PC-9 (cell line): ENCODE measurements around the gene CTSH. TPM values are rescaled to one million over a fixed set of nuclear protein-coding genes. Genes with fewer than 3 reads are reported as not detected.

Source experiments
- BruUV-seq: library from RNA; stranded (reverse); fragments of 400-500 nt; replicated peaks from 2 replicates; lab custom pipeline; 2021; lab: Mats Ljungman, UMichigan
- CTCF ChIA-PET: fragments of 300-600 bp; sonication (Branson Sonifier 250); formaldehyde crosslinking; loops from one replicate; lab custom pipeline; 2022; ENCODE audit warnings: antibody characterized with exemption; lab: Charles Lee
- POLR2A ChIA-PET: fragments of 300-600 bp; sonication (Branson Sonifier 250); formaldehyde crosslinking; loops from one replicate; lab custom pipeline; 2022; ENCODE audit warnings: antibody characterized with exemption; ENCODE audit not compliant: unreplicated experiment; lab: Charles Lee
- DNase-seq, 2 experiments: peaks; one replicate each; pipeline versions ENCODE4 v3.0.0 to v3.0.0-alpha.2; 2015 to 2022; ENCODE audit warnings: mixed read lengths in 1 of 2
- H2AFZ ChIP-seq: fragments of 200-600 bp; sonication (generic); 2 replicates; pipeline ENCODE4 v1.8.1; 2017; ENCODE audit warnings: antibody characterized with exemption
- H3F3A ChIP-seq: fragments of 200-600 bp; sonication (generic); 2 replicates; pipeline ENCODE4 v1.8.1; 2017; ENCODE audit warnings: antibody characterized with exemption, mild to moderate bottlenecking, low read depth; ENCODE audit not compliant: insufficient read depth
- H3K27ac ChIP-seq: fragments of 200-600 bp; sonication (generic); 2 replicates; pipeline ENCODE4 v1.6.1; 2016; ENCODE audit warnings: mixed run types
- H3K27me3 ChIP-seq: fragments of 200-600 bp; sonication (generic); 2 replicates; pipeline ENCODE4 v1.6.1; 2016; ENCODE audit warnings: low read depth, mixed run types; ENCODE audit not compliant: insufficient read depth
- H3K36me3 ChIP-seq: fragments of 200-600 bp; sonication (generic); 2 replicates; pipeline ENCODE4 v1.6.1; 2016; ENCODE audit warnings: low read depth, mixed run types
- H3K4me1 ChIP-seq: fragments of 200-600 bp; sonication (generic); replicated peaks from 2 replicates; pipeline ENCODE4 v1.6.1; 2016; ENCODE audit warnings: mixed run types; ENCODE audit not compliant: insufficient read depth
- H3K4me2 ChIP-seq: fragments of 200-600 bp; sonication (generic); 2 replicates; pipeline ENCODE4 v1.6.1; 2017; ENCODE audit warnings: mixed run types
- H3K4me3 ChIP-seq: fragments of 200-600 bp; sonication (generic); 2 replicates; pipeline ENCODE4 v1.6.1; 2016; ENCODE audit warnings: mixed run types
- H3K79me2 ChIP-seq: fragments of 200-600 bp; sonication (generic); 2 replicates; pipeline ENCODE4 v1.6.1; 2017; ENCODE audit warnings: low read depth, mixed run types
- H3K9me2 ChIP-seq: fragments of 200-600 bp; sonication (generic); 2 replicates; pipeline ENCODE4 v1.8.1; 2017; ENCODE audit warnings: mild to moderate bottlenecking; ENCODE audit not compliant: insufficient read depth
- H3K9me3 ChIP-seq: fragments of 200-600 bp; sonication (generic); 2 replicates; pipeline ENCODE4 v1.8.1; 2016; ENCODE audit warnings: low read depth; ENCODE audit not compliant: insufficient read depth
- H4K20me1 ChIP-seq: fragments of 200-600 bp; sonication (generic); 2 replicates; pipeline ENCODE4 v1.8.1; 2017; ENCODE audit not compliant: insufficient read depth
- CTCF ChIP-seq: fragments of 200-600 bp; sonication (generic); conservative IDR thresholded peaks from 2 replicates; pipeline ENCODE4 v1.6.1; 2017; ENCODE audit warnings: mixed run types, antibody characterized with exemption, mild to moderate bottlenecking, moderate library complexity
- EZH2 ChIP-seq: fragments of 200-600 bp; sonication (generic); IDR thresholded peaks from 2 replicates; pipeline ENCODE4 v1.8.0; 2017; ENCODE audit warnings: antibody characterized with exemption, low read depth
- intact Hi-C: fragments of 100-400 bp; cut with micrococcal nuclease; formaldehyde crosslinking; loops from one replicate; pipeline ENCODE4 v1.10.0; 2022; ENCODE audit not compliant: unreplicated experiment
- total RNA-seq: library from RNA; stranded (reverse); gene quantifications from 2 replicates; pipeline ENCODE4 v1.2.3, GENCODE V29; 2021

CTSH gene
- total RNA-seq, 1 experiment from 2014 or later: 101 TPM

GRCh38 chr15:78938658-78939488, 6.0 kb downstream of the CTSH start:
- no peak overlapping the region for H3K4me3 ChIP-seq
- intact Hi-C loops: no loop called here
- no peak overlapping the region for H3K27ac ChIP-seq
- H2AFZ ChIP-seq: no peak overlapping the region
- no peaks in the 10 kb centered on the region for H3K9me3 ChIP-seq
- peaks cover 18% of the 10 kb centered on the region for H3K79me2 ChIP-seq
- ChIA-PET POLR2A (no interaction called here), CTCF (no interaction called here)
- H3K27me3 ChIP-seq: no peaks in the 10 kb centered on the region
- no peak overlapping the region for H3K4me2 ChIP-seq
- no TSS peak for BruUV-seq
- peaks cover 3% of the 10 kb centered on the region; the same call in 1 of the 2 replicates for H3F3A ChIP-seq
- TF ChIP-seq CTCF: no peak
- TF ChIP-seq EZH2: no peak
- DNase-seq: no peak
- 0 out of 2 replicates have a peak, but pooled peaks cover 4% of the 10 kb centered on the region for H3K36me3 ChIP-seq
- no peaks in the 10 kb centered on the region for H4K20me1 ChIP-seq
- peaks cover 10% of the 10 kb centered on the region for H3K4me1 ChIP-seq
- no peaks in the 10 kb centered on the region for H3K9me2 ChIP-seq

GRCh38 chr15:78937132-78937739, 7.6 kb downstream of the CTSH start:
- POLR2A ChIA-PET: no interaction called here
- no peaks in the 10 kb centered on the region for H4K20me1 ChIP-seq
- no peak overlapping the region for H3K27ac ChIP-seq
- H3K27me3 ChIP-seq: no peaks in the 10 kb centered on the region
- BruUV-seq: no TSS peak
- no peak for DNase-seq
- CTCF ChIA-PET: no interaction called here
- no peak for TF ChIP-seq CTCF
- TF ChIP-seq EZH2: no peak
- no peak overlapping the region for H3K4me3 ChIP-seq
- intact Hi-C loops: no loop called here
- H3K9me2 ChIP-seq: no peaks in the 10 kb centered on the region
- 0 out of 2 replicates have a peak, but pooled peaks cover 3% of the 10 kb centered on the region for H3K79me2 ChIP-seq
- H3K9me3 ChIP-seq: no peaks in the 10 kb centered on the region
- 0 out of 2 replicates have a peak, but pooled peaks cover 6% of the 10 kb centered on the region for H3F3A ChIP-seq
- no peaks in the 10 kb centered on the region for H3K4me1 ChIP-seq
- H3K4me2 ChIP-seq: no peak overlapping the region
- no peak overlapping the region for H2AFZ ChIP-seq
- H3K36me3 ChIP-seq: 0 out of 2 replicates have a peak, but pooled peaks cover 4% of the 10 kb centered on the region

GRCh38 chr15:78934655-78935023, 10.2 kb downstream of the CTSH start:
- no TSS peak for BruUV-seq
- Histone ChIP-seq H3K79me2 (no peaks in the 10 kb centered on the region), H3K4me3 (no peak overlapping the region), H3K27me3 (no peaks in the 10 kb centered on the region), H3K36me3 (0 out of 2 replicates have a peak, but pooled peaks cover 4% of the 10 kb centered on the region), H2AFZ (no peak overlapping the region), H3K9me2 (no peaks in the 10 kb centered on the region), H3K4me2 (no peak overlapping the region), H3F3A (peaks cover 27% of the 10 kb centered on the region), H3K4me1 (peaks cover 20% of the 10 kb centered on the region), H3K9me3 (no peaks in the 10 kb centered on the region), H4K20me1 (no peaks in the 10 kb centered on the region), H3K27ac (no peak overlapping the region)
- POLR2A ChIA-PET: no interaction called here
- no peak for TF ChIP-seq CTCF
- no peak for TF ChIP-seq EZH2
- no peak for DNase-seq
- CTCF ChIA-PET: no interaction called here
- intact Hi-C loops: no loop called here
